Measurements from ENCODE around the gene GOLGA1. TPM values are rescaled to one million over a fixed set of nuclear protein-coding genes. Genes with fewer than 3 reads are reported as not detected.

GOLGA1 gene
- 3.4 and 9.8 TPM in 2 replicates for total RNA-seq (ENCODE audit: low replicate concordance)

GRCh38 chr9:124940894-124941678 lies at the start of gene GOLGA1:
TSS of gene GOLGA1 (minus strand) at chr9:124941083. CDS start at chr9:124938711, 2,372 bp downstream.

GRCh38 chr9:124861342-124862229 lies 79.3 kb downstream of the GOLGA1 start, which contains the start of the genes ARPC5L and RPL35:
TSS of gene ARPC5L (plus strand) at chr9:124862130. CDS start at chr9:124869291, 7,161 bp downstream.
TSS of gene RPL35 (minus strand) at chr9:124861957. CDS start at chr9:124861912, 45 bp downstream.

DNA sequence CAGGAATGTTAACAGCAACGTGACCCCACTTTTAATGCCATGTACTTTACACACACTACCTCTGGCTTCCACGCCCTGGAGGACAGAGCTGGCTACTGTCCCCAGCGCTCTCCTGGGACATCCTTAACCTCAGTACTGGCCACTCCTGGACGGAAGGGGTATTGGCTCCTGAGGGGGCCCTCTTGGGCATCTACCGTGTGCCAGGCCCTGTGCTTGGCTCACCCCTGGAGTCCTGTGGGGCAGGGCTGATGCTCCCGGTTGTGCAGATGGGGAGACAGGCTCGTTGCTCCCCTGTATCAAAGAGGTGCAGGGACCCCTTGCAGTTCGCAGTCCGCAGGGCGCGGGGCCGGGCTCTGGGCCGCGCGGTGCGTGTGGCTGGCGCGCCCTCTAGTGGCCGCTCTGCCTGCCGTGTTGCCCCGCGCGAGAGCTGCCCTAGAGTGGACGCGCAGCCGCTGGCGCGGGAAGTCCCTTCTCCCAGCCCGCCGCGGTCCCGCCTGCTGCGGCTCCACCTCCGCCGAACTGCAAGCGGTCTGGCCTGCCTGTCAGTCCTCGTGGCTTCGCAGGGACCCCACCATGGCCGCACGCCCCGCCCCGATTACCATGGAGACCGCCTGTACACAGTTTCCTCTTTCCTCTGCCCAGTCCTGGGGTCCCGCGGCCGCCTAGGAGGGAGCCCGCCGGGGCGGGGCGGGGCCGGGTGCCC lies 87.9 kb downstream of the GOLGA1 start, which contains the start of gene WDR38:
TSS of gene WDR38 (plus strand) at position 632 of the 703 bp plus-strand sequence. CDS start 72 bp downstream, outside the sequence.

Other genes with a start within 250 kb of the GOLGA1 start
- gene NR6A1, start 169.8 kb downstream of the GOLGA1 start, total RNA-seq (ENCODE audit: low replicate concordance): 0.35 and 0.45 TPM in 2 replicates
- 0.98 and 6.2 TPM in 2 replicates for gene OLFML2A, start 163.9 kb downstream of the GOLGA1 start, total RNA-seq (ENCODE audit: low replicate concordance)
- gene WDR38, start 87.6 kb downstream of the GOLGA1 start, total RNA-seq (ENCODE audit: low replicate concordance): not detected in 2 replicates
- 3,385 and 4,079 TPM in 2 replicates for gene RPL35, start 79.1 kb downstream of the GOLGA1 start, total RNA-seq (ENCODE audit: low replicate concordance)
- gene ARPC5L, start 79.0 kb downstream of the GOLGA1 start, total RNA-seq (ENCODE audit: low replicate concordance): 9.6 and 15.6 TPM in 2 replicates
- gene SCAI, start 202.4 kb upstream of the GOLGA1 start, total RNA-seq (ENCODE audit: low replicate concordance): 5.0 and 6.4 TPM in 2 replicates
- gene PPP6C, start 248.7 kb upstream of the GOLGA1 start, total RNA-seq (ENCODE audit: low replicate concordance): 5.9 and 9.5 TPM in 2 replicates

Data from smooth muscle cell of the coronary artery (primary cell).